Brain microvascular endothelial cell (primary cell): Measurements from ENCODE around the gene SLCO2A1.

Source experiments
- DNase-seq: peaks from one replicate; pipeline ENCODE4 v3.0.0-alpha.2; 2020
- H3K27ac ChIP-seq: fragments of 250-450 bp; sonication (Bioruptor Pico); 2 replicates; pipeline ENCODE4 v1.5.1; 2020; ENCODE audit warnings: mild to moderate bottlenecking, moderate library complexity
- H3K27me3 ChIP-seq: fragments of 250-450 bp; sonication (Bioruptor Pico); replicated peaks from 2 replicates; pipeline ENCODE4 v1.5.1; 2020; ENCODE audit warnings: mild to moderate bottlenecking
- H3K36me3 ChIP-seq: fragments of 250-450 bp; sonication (Bioruptor Pico); replicated peaks from 2 replicates; pipeline ENCODE4 v1.5.1; 2020; ENCODE audit warnings: mild to moderate bottlenecking
- H3K4me3 ChIP-seq: 2 replicates; pipeline ENCODE4 v1.5.1; 2011; ENCODE audit warnings: low read depth, mild to moderate bottlenecking, control low read depth, low read length, moderate library complexity
- in situ Hi-C: cut with HindIII; loops from 2 replicates; pipeline ENCODE4 v1.10.0; 2017; ENCODE audit warnings: low sequenced_read_pairs, low pct_ligation_motif_present
- TF ChIP-seq, protein P1 (sequence below): IDR thresholded peaks from 2 replicates; pipeline ENCODE4 v1.5.1; 2011; ENCODE audit warnings: low read depth, mild to moderate bottlenecking, moderate library complexity, low read length, control low read depth, inconsistent platforms; ENCODE audit errors: missing control alignments

The SLCO2A1 gene

DNA sequence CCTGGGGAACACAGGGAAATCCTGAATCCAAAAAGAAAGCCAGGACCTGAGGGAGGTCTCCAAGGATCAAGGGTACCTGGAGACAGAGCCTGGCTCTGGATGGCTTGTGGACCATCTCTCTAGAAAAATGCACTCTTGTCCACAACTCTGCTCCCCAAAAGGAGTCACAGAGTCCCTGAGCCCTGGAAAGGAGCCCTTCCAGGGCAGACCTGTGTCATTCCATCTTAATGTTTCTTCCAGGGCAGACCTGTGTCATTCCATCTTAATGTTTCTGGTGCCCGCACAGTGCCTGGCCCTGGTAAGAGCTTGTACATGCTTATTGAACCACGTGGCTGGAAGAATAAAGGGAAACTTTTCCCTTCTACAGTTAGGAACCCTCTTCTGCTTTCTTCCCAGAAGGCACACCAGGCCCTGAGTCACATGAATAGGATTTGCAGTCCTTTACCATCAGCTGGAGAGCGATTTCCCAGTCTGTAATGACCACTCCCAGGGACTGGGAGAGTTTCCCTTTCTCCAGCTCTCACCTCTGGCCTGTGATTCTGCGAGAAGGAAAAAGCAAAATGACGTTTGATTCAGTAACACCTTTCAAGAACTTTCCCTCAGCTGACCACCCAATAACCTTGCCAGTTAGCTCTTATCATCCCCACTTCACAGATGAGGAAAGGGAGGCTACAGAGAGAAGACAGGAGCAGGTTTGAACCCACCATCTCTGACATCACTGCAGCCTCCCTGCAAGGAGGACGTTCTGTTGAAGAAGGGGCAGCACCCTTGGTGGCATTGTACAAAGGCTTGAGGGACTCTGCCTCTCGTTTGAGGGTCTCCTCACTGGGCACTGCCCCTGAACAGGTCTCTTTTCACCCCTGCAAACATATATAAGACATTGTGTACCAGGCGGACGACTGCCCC, 35.8 kb upstream of the SLCO2A1 start:
- Histone ChIP-seq H3K27ac (no peak overlapping the region), H3K4me3 (no peak overlapping the region), H3K36me3 (no peaks in the 10 kb centered on the region), H3K27me3 (no peaks in the 10 kb centered on the region)
- DNase-seq = no peak
- TF ChIP-seq, protein P1, sequence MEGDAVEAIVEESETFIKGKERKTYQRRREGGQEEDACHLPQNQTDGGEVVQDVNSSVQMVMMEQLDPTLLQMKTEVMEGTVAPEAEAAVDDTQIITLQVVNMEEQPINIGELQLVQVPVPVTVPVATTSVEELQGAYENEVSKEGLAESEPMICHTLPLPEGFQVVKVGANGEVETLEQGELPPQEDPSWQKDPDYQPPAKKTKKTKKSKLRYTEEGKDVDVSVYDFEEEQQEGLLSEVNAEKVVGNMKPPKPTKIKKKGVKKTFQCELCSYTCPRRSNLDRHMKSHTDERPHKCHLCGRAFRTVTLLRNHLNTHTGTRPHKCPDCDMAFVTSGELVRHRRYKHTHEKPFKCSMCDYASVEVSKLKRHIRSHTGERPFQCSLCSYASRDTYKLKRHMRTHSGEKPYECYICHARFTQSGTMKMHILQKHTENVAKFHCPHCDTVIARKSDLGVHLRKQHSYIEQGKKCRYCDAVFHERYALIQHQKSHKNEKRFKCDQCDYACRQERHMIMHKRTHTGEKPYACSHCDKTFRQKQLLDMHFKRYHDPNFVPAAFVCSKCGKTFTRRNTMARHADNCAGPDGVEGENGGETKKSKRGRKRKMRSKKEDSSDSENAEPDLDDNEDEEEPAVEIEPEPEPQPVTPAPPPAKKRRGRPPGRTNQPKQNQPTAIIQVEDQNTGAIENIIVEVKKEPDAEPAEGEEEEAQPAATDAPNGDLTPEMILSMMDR = no peak
- in situ Hi-C loops = no loop called here

DNA sequence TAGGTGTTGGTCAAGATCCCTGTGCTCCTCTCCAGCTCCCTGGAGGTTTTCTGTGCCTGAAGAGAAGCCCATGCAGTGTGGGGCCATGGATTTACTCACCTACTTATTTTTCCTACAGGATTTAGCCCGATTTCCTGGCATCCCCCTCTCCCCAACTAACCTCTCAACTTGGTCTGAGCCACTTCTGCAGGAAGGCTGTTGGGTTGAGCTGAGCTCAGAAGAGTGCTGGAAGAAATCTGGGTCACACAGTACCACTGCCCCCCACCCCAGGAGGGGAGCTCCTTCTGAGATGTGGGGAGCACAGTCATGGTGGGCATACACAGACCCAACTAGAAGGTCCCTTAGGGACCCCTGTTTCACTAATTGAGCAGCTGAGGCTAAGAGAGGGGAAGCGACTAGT, 34.4 kb upstream of the SLCO2A1 start:
- in situ Hi-C loops = no loop called here
- Histone ChIP-seq H3K27ac (no peak overlapping the region), H3K4me3 (no peak overlapping the region), H3K36me3 (no peaks in the 10 kb centered on the region), H3K27me3 (no peaks in the 10 kb centered on the region)
- TF ChIP-seq, protein P1 = no peak
- DNase-seq = no peak

DNA sequence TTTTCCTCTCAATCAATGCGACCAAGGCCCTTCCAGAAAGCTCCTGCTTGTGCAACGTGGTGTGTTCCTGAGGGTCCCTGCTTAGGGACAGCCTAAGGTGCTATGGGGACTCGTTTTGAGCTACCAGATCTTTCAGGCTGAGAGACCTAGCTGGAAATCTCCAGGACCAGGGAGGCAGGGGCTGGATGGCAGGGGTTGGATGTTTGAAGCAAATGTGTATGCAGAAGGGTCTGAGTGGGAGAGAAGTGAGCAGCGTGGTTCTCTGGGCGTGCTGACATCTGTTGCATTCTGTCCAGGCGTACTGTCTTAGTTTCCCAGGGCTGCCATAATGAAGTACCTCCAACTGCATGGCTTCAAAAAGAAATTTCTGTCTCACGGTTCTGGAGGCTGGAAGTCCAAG, 31.7 kb upstream of the SLCO2A1 start:
- Histone ChIP-seq H3K27ac (no peak overlapping the region), H3K36me3 (no peaks in the 10 kb centered on the region), H3K27me3 (peaks cover 1% of the 10 kb centered on the region), H3K4me3 (no peak overlapping the region)
- in situ Hi-C loops = no loop called here
- TF ChIP-seq, protein P1 = no peak
- DNase-seq = no peak

DNA sequence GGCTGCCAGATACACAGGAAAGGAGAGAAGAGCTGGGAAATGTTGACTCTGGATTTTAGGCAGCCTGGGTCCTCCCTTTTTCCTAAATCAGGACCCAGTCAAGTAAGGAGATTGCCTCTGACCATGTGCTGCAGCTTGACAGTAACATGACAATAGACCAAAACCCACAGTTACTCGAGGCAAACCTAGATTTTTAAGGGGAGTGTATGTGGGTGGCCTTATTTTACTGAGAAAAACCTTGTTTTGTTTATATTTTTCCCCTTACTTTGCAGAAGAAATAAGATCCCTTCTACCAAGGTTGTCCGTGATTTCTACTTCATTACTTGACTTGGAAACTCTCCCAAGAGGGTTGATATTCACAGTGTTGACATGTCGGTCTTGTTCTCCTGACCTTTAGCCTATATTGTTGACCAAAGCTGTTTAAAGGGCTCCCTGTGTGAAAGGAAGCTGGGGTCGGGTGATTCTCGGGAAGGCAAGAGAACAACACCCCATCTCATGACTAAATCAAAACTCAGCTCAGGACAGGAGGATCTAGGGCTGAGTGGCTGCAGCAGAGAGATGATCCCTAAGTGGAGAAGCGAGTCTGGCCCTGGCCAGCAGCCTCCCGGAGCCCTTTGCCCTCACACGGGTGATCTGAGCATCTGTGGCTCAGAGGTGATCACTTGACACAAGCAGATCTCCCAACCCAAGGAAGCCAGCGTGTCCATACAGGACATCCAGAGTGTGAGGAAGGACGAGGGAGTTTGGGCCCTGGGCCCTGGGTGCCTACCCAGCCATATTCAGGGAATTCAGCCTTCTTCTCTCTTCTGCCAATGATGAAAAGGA, 31.0 kb upstream of the SLCO2A1 start:
- H3K27me3 ChIP-seq = peaks cover 1% of the 10 kb centered on the region
- TF ChIP-seq, protein P1 = no peak
- in situ Hi-C loops = no loop called here
- H3K27ac ChIP-seq = no peak overlapping the region
- no peak overlapping the region for H3K4me3 ChIP-seq
- no peaks in the 10 kb centered on the region for H3K36me3 ChIP-seq
- no peak for DNase-seq

DNA sequence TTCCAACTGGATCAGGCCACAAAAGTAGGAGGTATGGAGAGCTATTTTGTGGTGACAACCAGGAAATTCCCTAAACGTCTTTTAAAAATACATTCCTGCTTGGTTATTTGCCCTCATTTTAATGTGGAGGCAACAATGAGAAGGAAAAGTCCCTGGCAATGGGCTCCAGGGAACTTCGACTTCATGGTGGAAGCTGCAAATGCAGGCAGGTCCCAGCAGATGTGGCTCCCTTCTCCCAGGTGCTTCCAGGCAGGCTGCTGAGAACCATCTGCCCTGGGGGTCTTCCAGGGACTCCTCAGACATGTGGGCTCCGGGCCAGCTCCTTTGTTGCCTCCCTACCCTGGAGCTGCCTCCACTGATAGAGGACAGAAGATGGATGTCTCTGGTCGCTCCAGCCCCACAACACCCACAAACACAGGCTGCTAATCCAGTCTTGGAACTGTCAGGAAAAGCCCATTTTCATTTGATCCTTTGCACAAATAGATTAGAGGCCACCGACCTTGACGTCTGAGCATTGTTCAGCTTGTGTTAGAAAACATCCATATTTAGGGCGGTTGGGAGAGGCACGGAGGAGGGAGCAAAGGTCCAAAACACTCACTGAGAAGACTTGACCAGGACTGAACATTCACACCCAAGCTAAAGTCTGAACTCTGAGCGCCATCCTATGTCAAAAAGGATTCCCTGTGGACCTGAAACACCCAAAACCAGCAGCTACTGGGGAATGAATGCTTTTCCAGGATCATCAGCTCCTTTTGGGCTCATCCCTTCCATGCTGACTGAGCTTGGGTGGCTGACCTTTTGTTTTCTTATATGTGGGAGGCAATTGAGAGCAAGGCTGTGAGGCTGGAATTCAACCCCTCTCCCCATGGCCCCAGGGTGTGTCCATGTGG, 30.2 kb upstream of the SLCO2A1 start:
- H3K27ac ChIP-seq = no peak overlapping the region
- H3K4me3 ChIP-seq = no peak overlapping the region
- H3K27me3 ChIP-seq = peaks cover 1% of the 10 kb centered on the region
- no peak for DNase-seq
- in situ Hi-C loops = no loop called here
- H3K36me3 ChIP-seq = no peaks in the 10 kb centered on the region
- TF ChIP-seq, protein P1 = peak; percentile 21
